GM19452 (cell line): ENCODE results near the gene GPR180.

ENCODE experiments used
- ATAC-seq: cut with Tn5 transposase; IDR thresholded peaks from one replicate; pipeline ENCODE4 v1.9.1; 2021; ENCODE audit not compliant: unreplicated experiment

The GPR180 gene

GRCh38 chr13:94683409-94683808 is 81.8 kb downstream of the GPR180 start:
- no peak for ATAC-seq
